Endothelial cell of umbilical vein (primary cell): ENCODE results near the gene TP53TG5. TPM values are rescaled to one million over a fixed set of nuclear protein-coding genes. Genes with fewer than 3 reads are reported as not detected.

ENCODE experiments used
- BruUV-seq: library from RNA; stranded (reverse); fragments of 400-500 nt; replicated peaks from 2 replicates; lab custom pipeline; 2021; lab: Mats Ljungman, UMichigan
- CTCF ChIA-PET: fragments of 300-600, 350-600 bp; sonication (Branson Sonifier 250); formaldehyde crosslinking; loops from one replicate; lab custom pipeline; 2021; ENCODE audit warnings: antibody characterized with exemption, inconsistent platforms; lab: Charles Lee
- POLR2A ChIA-PET: fragments of 300-600, 350-600 bp; sonication (Branson Sonifier 250); formaldehyde crosslinking; loops from one replicate; lab custom pipeline; 2021; ENCODE audit warnings: antibody characterized with exemption, inconsistent platforms; lab: Charles Lee
- DNase-seq: peaks from one replicate; pipeline ENCODE4 v3.0.0-alpha.2; 2011; ENCODE audit warnings: low read depth, low spot score
- FAIRE-seq: peaks from 2 replicates; lab custom pipeline; 2011; peaks lifted over from hg19 to GRCh38; lab: Jason Lieb, UNC
- H2AFZ ChIP-seq: 2 replicates; pipeline ENCODE4 v1.6.0; 2012; ENCODE audit warnings: low read depth, low read length, control low read depth, inconsistent platforms
- H3K27ac ChIP-seq: 2 replicates; pipeline ENCODE4 v1.5.1; 2011; ENCODE audit warnings: low read depth, mild to moderate bottlenecking, control low read depth, low read length, moderate library complexity; ENCODE audit not compliant: insufficient read depth
- H3K27me3 ChIP-seq, 2 experiments: 2 replicates each; pipeline versions ENCODE4 v1.6.0 to v1.6.1; 2011; ENCODE audit warnings: low read length in 2 of 2, mixed read lengths in 1 of 2; ENCODE audit not compliant: control insufficient read depth in 2 of 2, insufficient read depth in 2 of 2
- H3K36me3 ChIP-seq, 2 experiments: 2 replicates in 1 of 2; 3 replicates in 1 of 2; pipeline ENCODE4 v1.5.1; 2011; ENCODE audit warnings: low read length in 2 of 2, mild to moderate bottlenecking in 1 of 2, moderate library complexity in 1 of 2; ENCODE audit not compliant: control insufficient read depth in 2 of 2, insufficient read depth in 2 of 2; ENCODE audit errors: extremely low read depth in 1 of 2
- H3K4me1 ChIP-seq: 3 replicates; pipeline ENCODE4 v1.5.1; 2011; ENCODE audit warnings: mild to moderate bottlenecking, low read length; ENCODE audit not compliant: control insufficient read depth, insufficient read depth; ENCODE audit errors: extremely low read depth
- H3K4me2 ChIP-seq: 2 replicates; pipeline ENCODE4 v1.6.1; 2011; ENCODE audit warnings: low read length, control low read depth, mixed read lengths; ENCODE audit not compliant: insufficient read depth
- H3K4me3 ChIP-seq, 3 experiments: fragments of 200-600 bp in 1 of 3; sonication (generic), shearing (Covaris generic) in 1 of 3; replicated peaks in 1 of 3; 2 replicates each; pipeline ENCODE4 v1.5.1; 2011 to 2016; ENCODE audit warnings: control low read depth in 3 of 3, low read length in 3 of 3, mild to moderate bottlenecking in 2 of 3, inconsistent platforms in 1 of 3, low read depth in 1 of 3, moderate library complexity in 1 of 3; ENCODE audit not compliant: insufficient read depth in 1 of 3
- H3K79me2 ChIP-seq: 2 replicates; pipeline ENCODE4 v1.6.0; 2012; ENCODE audit warnings: low read length, inconsistent platforms; ENCODE audit not compliant: control insufficient read depth, insufficient read depth
- H3K9ac ChIP-seq: replicated peaks from 2 replicates; pipeline ENCODE3; 2011; ENCODE audit warnings: low read length, control low read depth; ENCODE audit not compliant: insufficient read depth; ENCODE audit errors: extremely low read depth
- H3K9me1 ChIP-seq: replicated peaks from 3 replicates; pipeline ENCODE4 v1.6.0; 2011; ENCODE audit warnings: mild to moderate bottlenecking, low read length; ENCODE audit not compliant: control insufficient read depth, insufficient read depth; ENCODE audit errors: extremely low read depth
- H3K9me3 ChIP-seq: replicated peaks from 2 replicates; pipeline ENCODE4 v1.5.1; 2012; ENCODE audit warnings: low read length, inconsistent platforms; ENCODE audit not compliant: control insufficient read depth, insufficient read depth
- H4K20me1 ChIP-seq: replicated peaks from 2 replicates; pipeline ENCODE3; 2011; ENCODE audit warnings: mild to moderate bottlenecking, low read length; ENCODE audit not compliant: control insufficient read depth, insufficient read depth; ENCODE audit errors: extremely low read depth
- EZH2 ChIP-seq: IDR thresholded peaks from 2 replicates; pipeline ENCODE4 v1.6.1; 2012; ENCODE audit warnings: borderline replicate concordance, low read depth, mild to moderate bottlenecking, moderate library complexity, low read length, inconsistent platforms; ENCODE audit not compliant: severe bottlenecking
- FOS ChIP-seq: IDR thresholded peaks from 2 replicates; pipeline ENCODE4 v1.6.1; 2011; ENCODE audit warnings: mild to moderate bottlenecking, low read length, moderate library complexity, borderline replicate concordance; ENCODE audit not compliant: insufficient read depth
- GATA2 ChIP-seq: IDR thresholded peaks from 2 replicates; pipeline ENCODE4 v1.7.0; 2011; ENCODE audit warnings: low read depth, mild to moderate bottlenecking, moderate library complexity, mixed read lengths, low read length; ENCODE audit not compliant: insufficient read length, insufficient read depth
- JUN ChIP-seq: IDR thresholded peaks from 2 replicates; pipeline ENCODE4 v1.6.1; 2011; ENCODE audit warnings: borderline replicate concordance, low read depth; ENCODE audit not compliant: insufficient read length, insufficient read depth
- MYC ChIP-seq: IDR thresholded peaks from one replicate; pipeline ENCODE4 v1.6.1; 2011; ENCODE audit warnings: mild to moderate bottlenecking, low read depth, low read length
- POLR2A ChIP-seq: IDR thresholded peaks from 2 replicates; pipeline ENCODE4 v1.6.1; 2012; ENCODE audit warnings: low read depth, mild to moderate bottlenecking, control low read depth, low read length
- POLR2AphosphoS5 ChIP-seq: IDR thresholded peaks from 2 replicates; pipeline ENCODE4 v1.6.1; 2012; ENCODE audit warnings: low read depth, mild to moderate bottlenecking, control low read depth, low read length, moderate library complexity; ENCODE audit not compliant: insufficient read depth
- dilution Hi-C: fragments of 300-500 bp; cut with MboI; formaldehyde crosslinking; loops from one replicate; pipeline ENCODE4 v1.15.0; 2019; ENCODE audit warnings: low sequenced_read_pairs; ENCODE audit not compliant: extremely low pct_ligation_motif_present
- intact Hi-C: fragments of 100-400 bp; cut with micrococcal nuclease; formaldehyde crosslinking; loops from one replicate; pipeline ENCODE4 v1.10.0; 2022
- polyA plus RNA-seq, 4 experiments: library from polyadenylated mRNA; depleted of rRNA in 3 of 4; stranded (reverse) in 3 of 4; unstranded in 1 of 4; fragments of >200 nt; gene quantifications; 2 replicates each; pipeline versions ENCODE4 v1.2.1 to v1.2.3, GENCODE V29; 2011 to 2012; ENCODE audit warnings: missing spikeins in 1 of 4
- total RNA-seq: library from RNA; stranded (reverse); gene quantifications from 2 replicates; pipeline ENCODE4 v1.2.3, GENCODE V29; 2021
- TF ChIP-seq, protein P1 (sequence below): IDR thresholded peaks from 2 replicates; pipeline ENCODE4 v1.6.1; 2011; ENCODE audit not compliant: insufficient read depth, insufficient read length
- TF ChIP-seq, protein P2 (sequence below), 2 donors: IDR thresholded peaks; 1 replicate in 1 of 2; 2 replicates in 1 of 2; pipeline ENCODE4 v1.5.1; 2011; ENCODE audit warnings: low read length in 2 of 2, mild to moderate bottlenecking in 2 of 2, moderate library complexity in 2 of 2, control low read depth in 1 of 2, inconsistent platforms in 1 of 2, low read depth in 1 of 2; ENCODE audit not compliant: insufficient read depth in 1 of 2; ENCODE audit errors: extremely low read depth in 1 of 2

TP53TG5 gene
- total and polyA plus RNA-seq, 2 donors (not counting 3 experiments of a cell fraction or from before 2014, with no cell fraction given): not detected

DNA sequence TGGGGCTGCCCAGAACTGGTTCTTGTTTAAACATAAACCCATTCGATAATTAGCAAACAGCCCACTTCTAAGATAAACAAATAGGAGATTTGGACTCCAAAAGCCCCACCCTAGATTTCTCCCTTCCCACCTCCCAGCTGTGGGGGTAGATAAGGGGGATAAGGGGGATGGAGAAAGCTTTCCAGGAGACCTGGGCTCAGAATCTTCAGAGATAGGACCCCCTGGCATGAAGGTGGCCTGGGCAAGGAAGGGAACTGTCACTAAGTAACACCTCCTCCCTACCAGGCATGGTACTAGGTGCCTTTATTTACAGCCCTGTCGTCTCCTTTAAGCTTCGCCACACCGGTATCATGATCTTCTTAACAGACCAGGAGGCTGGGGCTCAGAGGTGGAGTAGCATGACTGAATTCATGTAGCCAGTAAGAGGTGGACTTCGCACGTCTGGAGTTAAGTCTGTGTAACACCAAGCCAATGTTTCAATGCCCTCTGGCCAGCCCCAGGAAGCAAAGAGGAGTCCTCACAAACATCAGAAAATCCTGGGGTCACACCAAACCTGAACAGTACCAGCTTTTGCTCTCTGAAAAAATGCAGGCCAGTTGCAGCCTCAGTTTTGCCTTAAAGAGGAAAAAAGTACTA is 34.5 kb downstream of the TP53TG5 start:
- H3K9ac ChIP-seq: peak overlapping the region; percentile 45
- H3K79me2 ChIP-seq: peaks cover 78% of the 10 kb centered on the region
- DNase-seq: no peak
- H3K9me1 ChIP-seq: no peaks in the 10 kb centered on the region
- H2AFZ ChIP-seq: no peak overlapping the region
- no peak for TF ChIP-seq MYC
- no peak for TF ChIP-seq GATA2
- TF ChIP-seq, protein P1, sequence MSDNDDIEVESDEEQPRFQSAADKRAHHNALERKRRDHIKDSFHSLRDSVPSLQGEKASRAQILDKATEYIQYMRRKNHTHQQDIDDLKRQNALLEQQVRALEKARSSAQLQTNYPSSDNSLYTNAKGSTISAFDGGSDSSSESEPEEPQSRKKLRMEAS: no peak
- TF ChIP-seq JUN: no peak
- no peak for TF ChIP-seq POLR2AphosphoS5
- TF ChIP-seq, protein P2, sequence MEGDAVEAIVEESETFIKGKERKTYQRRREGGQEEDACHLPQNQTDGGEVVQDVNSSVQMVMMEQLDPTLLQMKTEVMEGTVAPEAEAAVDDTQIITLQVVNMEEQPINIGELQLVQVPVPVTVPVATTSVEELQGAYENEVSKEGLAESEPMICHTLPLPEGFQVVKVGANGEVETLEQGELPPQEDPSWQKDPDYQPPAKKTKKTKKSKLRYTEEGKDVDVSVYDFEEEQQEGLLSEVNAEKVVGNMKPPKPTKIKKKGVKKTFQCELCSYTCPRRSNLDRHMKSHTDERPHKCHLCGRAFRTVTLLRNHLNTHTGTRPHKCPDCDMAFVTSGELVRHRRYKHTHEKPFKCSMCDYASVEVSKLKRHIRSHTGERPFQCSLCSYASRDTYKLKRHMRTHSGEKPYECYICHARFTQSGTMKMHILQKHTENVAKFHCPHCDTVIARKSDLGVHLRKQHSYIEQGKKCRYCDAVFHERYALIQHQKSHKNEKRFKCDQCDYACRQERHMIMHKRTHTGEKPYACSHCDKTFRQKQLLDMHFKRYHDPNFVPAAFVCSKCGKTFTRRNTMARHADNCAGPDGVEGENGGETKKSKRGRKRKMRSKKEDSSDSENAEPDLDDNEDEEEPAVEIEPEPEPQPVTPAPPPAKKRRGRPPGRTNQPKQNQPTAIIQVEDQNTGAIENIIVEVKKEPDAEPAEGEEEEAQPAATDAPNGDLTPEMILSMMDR (IDR thresholded peaks at IDR 0.05; ENCODE audit: extremely low read depth in 1 of 2, insufficient read depth in 1 of 2, low read depth in 1 of 2, low read length in 2 of 2): no peak
- TF ChIP-seq EZH2: no peak
- TF ChIP-seq FOS: no peak
- no peak for TF ChIP-seq POLR2A
- H3K27ac ChIP-seq: peak overlapping the region; percentile 92
- intact Hi-C loops: loop anchor here (1.0 to 10.0 kb wide), 2 partner anchors 15 to 571 kb away; partner anchors contain the start of gene PLTP
- POLR2A ChIA-PET: interaction anchor here (0.5 to 1.9 kb wide), 5 partner anchors 9 to 384 kb away, joined by 3 to 9 read pairs (median 4); partner anchors contain the start of gene SYS1
- no TSS peak for BruUV-seq
- H3K4me3 ChIP-seq: no peak overlapping the region
- CTCF ChIA-PET: interaction anchor here (1.0 to 2.3 kb wide), 9 partner anchors 14 to 427 kb away, joined by 4 to 22 read pairs (median 7); partner anchors contain the start of gene SYS1
- H3K4me1 ChIP-seq: peaks cover 62% of the 10 kb centered on the region
- no peaks in the 10 kb centered on the region for H3K27me3 ChIP-seq
- no peaks in the 10 kb centered on the region for H4K20me1 ChIP-seq
- dilution Hi-C loops: no loop called here
- H3K9me3 ChIP-seq: no peaks in the 10 kb centered on the region
- peak overlapping the region; percentile 74 for H3K4me2 ChIP-seq
- H3K36me3 ChIP-seq: peaks cover 0 to 3% of the 10 kb centered on the region in 2 experiments
- no peak for FAIRE-seq
